Medulla oblongata (tissue), 1 donor: ENCODE results near the gene RIMS4.

Source experiments
- DNase-seq: peaks from one replicate; pipeline ENCODE4 v3.0.0-alpha.2; 2015; ENCODE audit errors: extremely low spot score

The RIMS4 gene

DNA sequence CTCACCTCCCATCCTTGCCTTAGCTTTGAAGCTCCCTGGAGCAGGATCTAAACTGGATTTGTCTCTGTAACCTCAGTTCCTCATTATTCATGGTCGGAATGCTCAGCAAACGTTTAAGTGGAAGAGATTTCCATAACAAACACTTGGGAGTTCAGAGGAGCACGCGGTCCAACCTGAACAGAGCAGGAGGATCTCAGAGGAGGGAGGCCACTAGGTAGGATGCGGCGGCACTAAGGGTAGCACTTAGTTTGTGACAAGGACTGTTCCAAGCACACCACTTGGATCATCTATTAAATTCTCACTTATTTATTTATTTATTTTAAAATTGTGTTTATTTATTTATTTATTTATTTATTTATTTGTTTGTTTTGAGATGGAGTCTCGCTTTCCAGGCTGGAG, 108.5 kb downstream of the RIMS4 start:
- DNase-seq, result no peak
